Measurements from ENCODE around the gene ANKFN1.

Gene ANKFN1

GRCh38 chr17:56144223-56144622, 9.1 kb upstream of the ANKFN1 start:
- no peak for DNase-seq

- DNase-seq = no peak
These were observed 6.7 kb upstream of the ANKFN1 start for GRCh38 chr17:56146534-56146933.

DNA sequence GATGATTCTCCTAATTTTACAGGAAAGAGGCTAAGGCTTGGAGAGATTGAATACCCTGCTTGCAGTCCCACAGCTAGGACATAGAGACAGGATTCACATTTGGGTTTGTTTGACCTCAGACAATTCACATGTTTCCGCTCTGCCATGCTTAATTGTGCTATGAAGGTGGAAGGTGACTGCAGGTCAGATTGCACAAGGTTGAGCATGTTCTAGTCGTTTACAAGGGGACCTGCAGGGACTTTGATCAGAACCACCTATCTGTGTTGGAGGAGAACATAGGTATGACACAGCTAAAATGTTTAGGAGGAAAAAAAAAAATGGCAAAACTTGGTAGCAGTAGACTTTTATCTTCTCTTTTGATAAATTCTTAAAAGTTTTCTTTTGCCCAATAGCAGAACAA, 4.9 kb upstream of the ANKFN1 start:
- no peak for DNase-seq

GRCh38 chr17:56149266-56150036, 3.8 kb upstream of the ANKFN1 start:
- no peak for DNase-seq

DNA sequence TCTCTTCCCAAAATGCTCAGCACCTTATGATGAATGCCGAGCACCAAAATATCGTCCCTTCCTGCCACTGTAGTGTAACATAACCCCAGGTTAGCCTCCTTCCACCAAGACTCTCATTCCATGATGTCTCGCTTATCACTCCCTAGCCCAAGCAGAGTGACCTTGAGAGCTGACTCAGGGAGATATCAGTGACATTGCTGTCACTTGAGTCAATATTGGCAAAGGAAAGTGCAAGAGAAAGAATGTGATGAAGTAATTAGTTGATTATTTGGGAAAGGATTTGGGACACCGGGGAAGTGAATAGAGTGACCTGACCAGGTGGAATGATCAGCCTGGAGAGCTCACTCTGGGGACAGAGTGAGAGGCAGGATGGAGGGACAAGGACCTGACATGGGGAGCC, 2.6 kb upstream of the ANKFN1 start:
- no peak for DNase-seq

DNA sequence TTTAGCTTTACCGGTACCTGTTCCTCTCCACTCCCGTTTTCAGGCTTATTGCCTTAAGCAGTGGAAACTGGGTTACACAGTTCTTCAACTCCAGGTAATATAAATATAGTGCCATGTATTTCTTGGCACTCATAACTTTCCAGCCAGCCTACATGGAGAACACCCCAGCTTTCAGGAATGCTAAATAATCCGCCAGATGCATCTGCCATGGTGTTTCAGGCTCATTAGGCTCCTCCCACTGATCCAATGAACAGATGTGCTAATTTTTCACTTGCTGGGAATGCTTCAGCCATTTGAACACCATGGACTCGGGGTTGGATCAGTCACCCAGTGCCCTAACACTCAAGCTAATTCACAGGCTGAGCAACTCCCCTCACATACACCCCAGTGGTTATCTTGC, 4.6 kb downstream of the ANKFN1 start:
- no peak for DNase-seq

DNA sequence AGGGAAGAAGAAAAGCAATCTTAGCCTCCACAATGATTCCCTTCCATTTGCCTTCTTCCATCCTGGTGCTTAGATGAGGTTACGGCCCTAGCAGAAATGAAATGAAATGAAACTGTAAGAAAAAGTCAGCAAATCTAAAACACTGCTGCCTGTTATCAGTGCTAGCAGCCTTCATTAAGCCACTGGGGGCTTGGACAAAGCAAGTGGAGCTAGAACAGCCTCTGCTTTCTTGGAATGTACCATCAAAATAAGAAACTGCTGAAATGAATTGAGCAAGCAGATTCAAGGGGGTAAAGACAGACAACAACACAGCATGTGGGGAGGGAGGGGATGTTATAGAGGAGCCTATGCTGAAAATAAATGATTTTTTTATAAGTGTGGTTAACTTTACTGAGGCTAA, 5.1 kb downstream of the ANKFN1 start:
- DNase-seq = no peak

DNA sequence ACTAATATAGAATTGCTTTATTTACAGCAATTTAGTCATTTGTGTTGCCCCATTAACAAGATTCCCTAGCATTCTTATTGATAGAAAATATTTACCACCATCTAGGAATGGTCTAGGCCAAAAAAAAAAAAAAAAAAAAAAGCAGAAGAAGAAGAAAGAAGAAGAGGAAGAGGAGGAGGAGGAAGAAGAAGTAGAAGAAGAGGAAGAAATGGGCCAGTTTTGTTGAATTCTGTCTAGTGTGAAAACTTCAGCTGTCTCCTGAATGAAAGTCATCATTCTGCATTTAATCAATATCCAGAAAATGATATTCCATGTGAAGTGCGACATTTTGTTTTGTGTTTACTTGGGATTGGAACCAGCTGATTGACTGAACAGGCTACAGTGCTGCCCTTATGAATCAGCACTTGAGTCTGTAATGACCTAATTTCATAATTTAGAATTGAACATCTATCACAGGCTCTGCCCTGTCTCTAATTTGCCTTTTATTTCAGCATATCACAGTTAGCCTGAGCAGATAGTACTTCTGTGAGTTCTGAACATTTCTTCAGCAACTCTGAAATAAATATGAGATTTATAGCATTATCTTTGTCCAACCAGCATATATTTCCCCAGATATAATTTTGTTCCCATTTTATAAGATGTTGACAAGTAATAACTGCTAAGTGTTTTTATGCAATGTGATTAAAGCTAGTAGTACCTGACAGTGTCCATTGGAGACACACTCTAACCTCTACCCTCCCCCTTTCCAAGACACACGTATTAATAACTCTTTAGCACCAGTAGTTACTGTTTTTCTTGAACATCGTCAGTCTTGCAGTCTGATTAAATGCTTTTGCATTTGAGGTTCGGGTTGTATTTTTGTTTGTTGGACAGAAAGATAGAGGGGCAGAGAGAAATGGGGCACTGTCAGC, 5.9 kb downstream of the ANKFN1 start:
- DNase-seq = peak; percentile 39

DNA sequence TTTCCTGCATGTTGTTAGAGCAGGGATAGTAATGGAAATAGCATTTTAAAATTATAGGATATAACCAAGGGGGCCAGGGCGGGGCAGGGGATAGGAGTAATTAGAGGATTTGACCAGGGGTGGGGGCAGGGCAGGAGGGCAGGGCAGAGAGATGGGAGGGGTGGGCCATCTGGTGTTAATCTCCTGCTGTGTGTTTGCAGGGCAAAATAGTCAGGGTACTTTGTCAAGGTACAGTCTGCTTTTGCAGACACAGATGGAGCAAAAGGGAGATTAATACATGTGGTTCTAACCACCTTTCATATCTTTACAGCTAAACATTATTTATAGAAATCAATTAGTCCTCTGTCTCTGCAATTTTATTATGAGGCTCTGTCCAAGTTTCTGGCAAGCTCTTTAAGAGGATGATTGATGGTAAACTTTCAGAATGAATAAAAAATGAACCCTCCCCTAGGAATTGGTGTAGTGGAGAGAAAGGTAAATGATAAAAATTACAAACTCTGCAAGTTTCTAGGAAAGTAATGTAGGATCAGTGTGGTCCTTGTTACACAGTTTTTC, 6.6 kb downstream of the ANKFN1 start:
- no peak for DNase-seq

GRCh38 chr17:56160422-56160821, 7.1 kb downstream of the ANKFN1 start:
- no peak for DNase-seq

DNA sequence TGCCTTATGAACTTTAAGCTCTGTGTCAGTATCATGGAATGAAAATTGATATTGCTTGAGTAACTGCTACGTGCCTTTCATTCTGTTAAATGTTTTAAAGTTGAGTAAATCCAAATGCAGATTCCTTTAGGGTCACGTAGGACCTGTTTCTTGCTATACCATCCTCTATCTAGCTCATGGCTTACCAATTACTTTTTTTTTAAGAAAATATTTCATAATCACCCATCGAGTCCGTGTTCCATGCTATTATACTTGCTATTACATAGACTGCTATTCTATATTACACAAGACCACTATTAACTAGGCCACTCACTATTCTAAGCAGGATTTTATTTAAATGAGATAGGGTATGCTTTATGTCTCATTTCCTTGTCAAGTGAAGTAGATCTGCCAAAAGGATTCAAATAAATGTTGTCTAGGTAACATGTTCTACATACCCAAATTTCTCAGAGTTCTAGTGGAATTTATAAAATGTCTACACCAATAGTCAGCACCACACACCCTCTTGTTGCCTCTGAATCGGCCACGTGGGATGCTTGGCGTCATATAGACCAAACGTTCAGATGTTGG, 11.9 kb downstream of the ANKFN1 start:
- no peak for DNase-seq

GRCh38 chr17:56167491-56167890, 14.2 kb downstream of the ANKFN1 start:
- DNase-seq = no peak

GRCh38 chr17:56169621-56170020, 16.3 kb downstream of the ANKFN1 start:
- no peak for DNase-seq

GRCh38 chr17:56171186-56171959, 18.1 kb downstream of the ANKFN1 start:
- no peak for DNase-seq

- DNase-seq = no peak
These were observed 19.3 kb downstream of the ANKFN1 start for GRCh38 chr17:56172517-56172982.

DNA sequence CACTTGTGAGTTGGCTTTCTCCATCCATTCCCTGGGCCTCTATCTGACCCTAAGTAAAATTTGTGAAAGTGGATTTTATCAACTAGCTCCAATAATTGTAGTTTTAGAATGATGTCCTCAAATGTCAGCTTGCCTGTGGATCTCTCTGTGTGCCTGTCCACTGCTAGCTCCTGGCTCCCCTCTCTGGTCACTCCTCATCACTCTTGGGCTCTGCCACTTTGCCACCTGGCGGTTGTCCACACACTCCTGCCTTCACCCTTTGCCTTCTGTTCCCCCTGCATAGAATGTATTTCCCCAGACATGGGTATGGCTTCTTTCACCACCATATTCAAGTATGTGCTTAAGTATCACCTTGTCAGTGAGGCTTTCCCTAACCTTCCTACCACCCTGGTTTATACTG, 19.8 kb downstream of the ANKFN1 start:
- no peak for DNase-seq

DNA sequence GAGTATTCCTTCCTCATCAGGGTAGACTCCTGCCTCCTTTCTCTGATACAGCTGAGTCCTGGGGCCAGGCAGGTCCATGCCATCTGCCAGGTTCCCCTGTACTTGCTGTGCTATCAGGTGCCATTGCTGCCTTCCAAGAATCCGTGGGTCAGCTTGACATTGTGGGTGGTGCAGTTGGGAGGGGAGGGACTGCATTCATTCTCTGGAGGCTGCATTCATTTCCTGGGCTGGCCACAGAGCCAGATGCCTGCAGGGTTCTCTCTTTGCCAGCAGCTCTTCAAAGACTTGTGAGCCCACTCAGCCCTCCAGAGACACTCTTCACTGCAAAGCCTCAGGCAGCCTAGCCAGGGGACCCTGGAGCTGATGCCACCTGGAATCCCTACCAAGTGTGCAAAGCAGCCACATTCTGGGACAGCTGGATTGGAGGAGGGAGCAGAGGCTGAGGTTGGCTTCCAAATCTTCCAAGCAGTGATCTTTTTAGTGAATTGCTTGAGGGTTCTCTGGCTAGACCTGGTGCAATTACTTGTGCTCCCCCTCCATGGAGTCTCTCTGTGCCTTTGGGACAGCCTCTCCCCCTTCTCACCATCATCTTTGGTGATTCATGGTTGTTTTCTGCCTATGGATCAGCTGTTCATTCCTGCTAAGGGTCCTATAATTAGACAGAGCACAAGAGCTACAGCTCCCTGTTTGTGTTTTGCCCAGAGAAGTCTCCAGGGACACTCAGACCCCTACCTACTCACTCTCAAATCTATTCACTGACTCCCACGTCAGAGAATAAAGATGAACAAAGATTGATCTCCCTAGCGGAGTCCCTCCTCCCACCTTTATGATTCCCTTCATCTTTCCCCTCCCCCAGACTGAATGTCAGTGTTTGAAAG, 20.9 kb downstream of the ANKFN1 start:
- DNase-seq = no peak

DNA sequence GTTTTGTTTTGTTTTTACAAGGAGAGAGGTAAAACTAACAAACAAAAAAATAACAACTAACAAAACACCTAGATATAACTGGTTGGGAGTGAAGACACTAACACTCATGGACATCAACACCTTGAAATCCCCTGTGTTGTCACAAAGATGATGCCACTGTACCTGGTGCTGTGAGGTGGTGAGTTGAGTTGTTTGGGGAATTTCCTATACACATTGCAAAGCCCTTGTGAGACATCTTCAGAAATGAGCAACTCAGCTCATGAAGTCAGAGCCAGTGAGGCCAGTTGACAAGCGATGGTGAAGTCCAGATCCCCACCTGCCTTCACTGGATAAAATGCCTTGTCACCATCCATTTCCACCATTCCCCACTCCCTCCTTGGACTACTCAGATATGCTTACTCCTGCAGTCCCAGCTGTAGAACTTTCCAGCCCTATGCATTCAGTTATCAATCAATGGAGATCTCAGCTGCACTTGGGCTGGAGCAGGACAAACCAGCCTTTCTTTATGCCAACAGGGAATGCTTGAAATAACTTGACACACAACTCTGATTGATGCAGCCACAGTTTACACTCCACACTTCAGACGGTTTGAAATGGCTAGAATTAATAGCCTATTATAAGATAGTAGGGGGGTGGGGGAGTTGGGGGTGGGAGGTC, 22.2 kb downstream of the ANKFN1 start:
- no peak for DNase-seq

DNA sequence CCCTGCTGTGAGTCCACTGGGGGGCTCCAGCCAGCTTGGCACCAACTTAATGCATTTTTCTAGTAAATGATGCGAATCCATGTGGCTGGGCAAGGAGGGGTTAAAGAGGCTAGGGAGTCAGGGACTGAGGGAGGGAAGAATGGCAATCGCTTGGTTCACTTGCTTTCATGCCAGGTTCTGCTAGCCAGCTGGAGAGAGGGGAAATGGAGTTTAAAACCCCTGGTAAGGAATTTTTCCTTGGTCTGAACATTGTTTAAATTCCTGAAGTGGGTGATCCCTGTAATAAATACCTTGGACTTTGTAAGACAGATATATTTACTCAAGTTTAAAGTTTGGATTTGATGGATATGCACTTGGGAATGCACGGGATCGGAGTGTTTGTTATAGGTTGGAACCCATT, 22.8 kb downstream of the ANKFN1 start:
- no peak for DNase-seq

- no peak for DNase-seq
These were observed 24.1 kb downstream of the ANKFN1 start for GRCh38 chr17:56177361-56177760.

DNA sequence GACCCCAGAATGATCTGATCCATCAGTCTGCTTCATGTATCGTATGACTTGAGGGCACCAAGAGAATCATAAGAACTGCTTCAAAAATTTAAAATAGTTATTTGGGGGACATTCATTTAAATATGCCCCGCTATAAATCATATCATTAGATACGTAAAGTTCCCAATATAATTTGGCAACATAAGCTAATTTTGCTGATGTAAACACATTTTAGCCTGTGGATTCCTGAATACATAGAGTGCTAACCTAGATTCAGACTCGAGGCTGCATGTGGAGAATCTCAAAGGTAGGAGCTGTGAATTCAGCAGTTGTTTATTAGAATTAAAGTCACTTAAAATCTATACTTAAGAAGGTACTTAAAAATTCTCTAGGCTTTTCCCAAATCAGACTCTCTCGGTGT, 24.9 kb downstream of the ANKFN1 start:
- no peak for DNase-seq
